Colonic mucosa (tissue), 4 donors: ENCODE results near the gene CLEC18C. TPM values are rescaled to one million over a fixed set of nuclear protein-coding genes. Genes with fewer than 3 reads are reported as not detected.
"Not testable (repeated sequence)": the region's sequence is repeated elsewhere in the genome, so short reads cannot be mapped to it uniquely, and the experiment has no call there.

Experiments
- DNase-seq: peaks from one replicate; pipeline ENCODE4 v3.0.0-alpha.2; 2020
- H3K27ac ChIP-seq: fragments of 200-600 bp; one replicate; pipeline ENCODE4 v1.8.0; 2021
- H3K27me3 ChIP-seq: fragments of 200-600 bp; one replicate; pipeline ENCODE4 v1.8.0; 2021
- H3K36me3 ChIP-seq: fragments of 200-600 bp; one replicate; pipeline ENCODE4 v1.8.0; 2021
- H3K4me1 ChIP-seq: fragments of 200-600 bp; one replicate; pipeline ENCODE4 v1.8.0; 2021; ENCODE audit warnings: mild to moderate bottlenecking
- H3K4me3 ChIP-seq: fragments of 200-600 bp; one replicate; pipeline ENCODE4 v1.8.0; 2021
- H3K9ac ChIP-seq, 2 donors: one replicate each; pipeline ENCODE4 v1.7.0; 2013; ENCODE audit warnings: control low read depth in 2 of 2, low read depth in 2 of 2, low read length in 2 of 2
- H3K9me3 ChIP-seq: fragments of 200-600 bp; one replicate; pipeline ENCODE4 v1.8.0; 2021
- intact Hi-C: fragments of 100-400 bp; cut with DNase I; formaldehyde crosslinking; loops from one replicate; pipeline ENCODE4 v1.14.1; 2022
- total RNA-seq, 2 donors: library from RNA; stranded (reverse); fragmentation: NEBNext Ultra II Directional in 1 of 2; extraction: Animal tissue kit (Norgen Biotek cat#: 25700) in 1 of 2; gene quantifications; one replicate each; pipeline ENCODE4 v1.2.1, GENCODE V29; 2021
- donor health status: healthy.
- donor health status: DM: no; HTN: no; CAD: no.
- donor health status: DM: no; HTN: no; CAD: no.

CLEC18C gene
- total RNA-seq: under 1 TPM; 0.10 to 0.35 TPM

DNA sequence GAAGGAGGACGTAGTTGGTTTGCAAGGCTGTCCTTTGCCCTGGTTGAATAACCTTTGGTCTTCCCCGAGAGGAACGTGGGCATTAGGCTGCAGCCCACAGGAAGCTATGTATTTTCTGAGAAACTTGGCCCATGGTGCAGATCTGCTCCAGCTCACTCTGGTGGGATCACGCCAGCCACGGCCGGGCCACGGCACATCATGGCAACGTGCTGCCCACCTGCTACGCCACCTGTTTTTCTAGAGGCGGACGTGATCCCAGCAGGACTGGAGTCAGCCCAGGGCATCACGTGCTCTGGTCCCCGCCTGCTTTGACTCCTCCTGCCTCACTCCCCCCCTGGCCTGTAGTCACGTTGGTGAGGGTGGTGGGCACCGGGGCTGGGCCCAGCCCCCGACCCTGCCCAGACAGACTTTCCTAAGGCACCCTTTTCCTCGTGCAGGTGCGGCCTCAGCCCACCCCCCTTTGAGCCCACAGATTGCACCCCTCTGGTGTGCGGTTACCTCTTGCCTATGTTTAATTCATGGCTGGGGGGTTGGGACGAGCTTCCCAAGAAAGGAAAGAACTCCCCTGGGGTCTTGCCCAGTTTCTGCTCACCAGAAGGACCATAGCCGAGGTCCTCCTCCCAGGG lies at the start of gene CLEC18C:
Gene CLEC18C (plus strand): TSS at position 576 of the 626 bp plus-strand sequence. CDS start 492 bp downstream, outside the sequence.
- H3K27me3 ChIP-seq, DNase-seq: not testable (repeated sequence)

DNA sequence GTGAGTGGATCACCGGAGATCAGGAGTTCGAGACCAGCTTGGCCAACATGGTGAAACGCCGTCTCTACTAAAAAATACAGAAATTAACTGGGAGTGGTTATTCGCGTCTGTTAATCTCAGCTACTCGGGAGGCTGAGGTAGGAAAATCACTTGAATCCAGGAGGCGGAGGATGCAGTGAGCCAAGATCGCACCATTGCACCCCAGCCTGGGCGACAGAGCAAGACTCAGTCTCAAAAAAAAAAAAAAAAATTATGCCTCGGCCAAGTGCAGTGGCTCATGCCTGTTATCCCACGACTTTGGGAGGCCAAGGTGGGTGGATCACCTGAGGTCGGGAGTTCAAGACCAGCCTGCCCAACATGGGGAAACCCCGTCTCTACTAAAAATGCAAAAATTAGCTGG lies 49.8 kb upstream of the CLEC18C start:
- intact Hi-C loops, H3K4me1 ChIP-seq, H3K27me3 ChIP-seq, H3K4me3 ChIP-seq, H3K9ac ChIP-seq, H3K27ac ChIP-seq, H3K36me3 ChIP-seq, DNase-seq, H3K9me3 ChIP-seq: not testable (repeated sequence)

More for the DNA sequence above, at the start of gene CLEC18C:
- H3K36me3 ChIP-seq, intact Hi-C loops, H3K4me3 ChIP-seq, H3K9me3 ChIP-seq, H3K4me1 ChIP-seq, H3K27ac ChIP-seq, H3K9ac ChIP-seq: not testable (repeated sequence)

DNA sequence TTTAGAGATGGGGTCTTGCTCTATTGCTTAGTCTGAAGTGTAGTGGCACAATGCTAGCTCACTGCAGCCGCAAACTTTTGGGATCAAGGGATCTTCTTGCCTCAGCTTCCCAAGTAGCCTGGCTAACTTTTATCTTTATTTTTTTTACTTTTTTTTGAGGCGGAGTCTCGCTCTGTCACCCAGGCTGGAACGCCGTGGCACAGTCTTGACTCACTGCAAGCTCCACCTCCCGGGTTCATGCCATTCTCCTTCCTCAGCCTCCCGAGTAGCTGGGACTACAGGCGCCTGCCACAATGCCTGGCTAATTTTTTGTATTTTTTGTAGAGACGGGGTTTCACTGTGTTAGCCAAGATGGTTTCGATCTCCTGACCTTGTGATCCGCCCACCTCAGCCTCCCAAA lies 47.4 kb upstream of the CLEC18C start:
- not testable (repeated sequence) for H3K27ac ChIP-seq

DNA sequence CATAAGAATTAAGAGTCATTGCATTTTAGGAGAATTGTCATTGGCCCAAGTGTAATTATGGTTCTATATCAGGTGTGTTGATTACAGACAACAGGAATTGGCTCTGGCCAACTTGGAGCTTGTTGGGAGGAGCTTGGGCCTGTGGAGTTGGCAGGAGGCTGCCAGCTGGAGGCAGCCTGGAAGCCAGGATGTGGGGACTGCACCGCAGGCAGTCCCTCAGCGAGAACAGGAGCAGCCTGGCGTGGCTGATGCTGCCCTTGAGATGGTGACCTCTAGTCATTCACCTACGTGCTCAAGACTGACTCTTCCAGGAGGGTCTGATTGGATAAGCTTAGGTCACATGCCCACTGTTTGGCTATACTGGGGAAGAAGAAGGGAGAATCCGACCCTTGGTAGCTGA lies 45.9 kb upstream of the CLEC18C start:
- H3K4me3 ChIP-seq, H3K27me3 ChIP-seq, H3K27ac ChIP-seq, H3K9me3 ChIP-seq, DNase-seq, H3K9ac ChIP-seq, intact Hi-C loops, H3K4me1 ChIP-seq: not testable (repeated sequence)
- peaks cover 14% of the 10 kb centered on the region for H3K36me3 ChIP-seq

More for the DNA sequence above, 47.4 kb upstream of the CLEC18C start:
- H3K36me3 ChIP-seq: peaks cover 10% of the 10 kb centered on the region
- H3K9me3 ChIP-seq, H3K4me1 ChIP-seq, H3K4me3 ChIP-seq, H3K9ac ChIP-seq, DNase-seq, H3K27me3 ChIP-seq, intact Hi-C loops: not testable (repeated sequence)

DNA sequence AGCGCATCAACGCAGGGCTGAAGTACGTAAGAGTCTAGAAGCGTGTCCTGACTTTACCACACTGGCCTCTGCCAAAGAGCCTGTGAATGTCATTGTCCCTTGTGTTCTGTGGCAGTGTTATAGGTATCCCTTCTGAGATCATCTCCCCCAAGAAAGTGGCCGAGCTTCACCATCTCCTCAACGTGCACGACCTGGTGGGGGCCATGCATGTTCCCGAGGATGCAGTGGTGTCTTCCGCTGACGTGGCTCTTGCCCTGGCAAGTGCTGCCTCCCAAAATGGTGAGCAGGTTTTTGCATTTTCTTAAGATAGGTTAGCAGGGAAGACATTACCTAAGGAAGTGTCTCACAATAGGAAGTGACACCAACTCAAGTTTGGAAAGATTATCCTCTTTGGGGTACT lies 44.7 kb upstream of the CLEC18C start:
- H3K9me3 ChIP-seq, H3K4me3 ChIP-seq, H3K4me1 ChIP-seq, H3K9ac ChIP-seq, H3K27me3 ChIP-seq, intact Hi-C loops, H3K27ac ChIP-seq, DNase-seq: not testable (repeated sequence)
- peaks cover 21% of the 10 kb centered on the region for H3K36me3 ChIP-seq

DNA sequence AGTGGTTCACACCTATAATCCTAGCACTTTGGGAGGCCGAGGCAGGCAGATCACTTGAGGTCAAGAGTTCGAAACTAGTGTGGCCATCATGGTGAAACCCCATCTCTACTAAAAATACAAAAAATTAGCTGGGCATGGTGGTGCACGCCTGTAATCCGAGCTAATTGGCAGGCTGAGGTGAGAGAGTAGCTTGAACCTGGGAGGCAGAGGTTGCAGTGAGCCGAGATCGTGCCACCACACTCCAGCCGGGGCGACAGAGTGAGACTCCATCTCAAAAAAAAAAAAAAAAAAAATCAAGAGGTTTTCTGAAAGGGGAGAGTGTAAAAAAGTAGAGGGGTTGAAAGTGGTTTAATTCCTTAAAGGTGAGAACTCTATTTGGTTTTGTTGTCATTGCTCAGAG lies 37.8 kb upstream of the CLEC18C start:
- H3K36me3 ChIP-seq: peaks cover 23% of the 10 kb centered on the region
- H3K27me3 ChIP-seq, H3K4me1 ChIP-seq, H3K4me3 ChIP-seq, intact Hi-C loops, H3K27ac ChIP-seq, H3K9ac ChIP-seq, DNase-seq, H3K9me3 ChIP-seq: not testable (repeated sequence)

DNA sequence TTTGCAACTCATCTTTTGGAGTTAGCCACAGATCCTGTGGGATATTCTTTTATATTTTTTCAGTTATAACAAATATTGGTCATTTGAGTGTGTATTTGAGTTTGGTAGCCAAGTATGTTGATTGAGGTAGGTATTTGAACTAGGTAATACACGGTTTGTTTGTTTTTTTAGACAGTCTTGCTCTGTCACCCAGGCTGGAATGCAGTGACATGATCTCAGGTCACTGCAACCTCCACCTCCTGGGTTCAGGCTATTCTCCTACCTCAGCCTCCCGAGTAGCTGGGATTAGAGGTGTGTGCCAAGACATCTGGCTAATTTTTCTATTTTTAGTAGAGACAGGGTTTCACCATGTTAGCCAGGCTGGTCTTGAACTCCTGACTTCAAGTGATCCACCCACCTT lies 37.0 kb upstream of the CLEC18C start:
- H3K4me1 ChIP-seq, H3K27me3 ChIP-seq, H3K27ac ChIP-seq, DNase-seq, intact Hi-C loops, H3K4me3 ChIP-seq, H3K9ac ChIP-seq, H3K9me3 ChIP-seq: not testable (repeated sequence)
- H3K36me3 ChIP-seq: peaks cover 23% of the 10 kb centered on the region

DNA sequence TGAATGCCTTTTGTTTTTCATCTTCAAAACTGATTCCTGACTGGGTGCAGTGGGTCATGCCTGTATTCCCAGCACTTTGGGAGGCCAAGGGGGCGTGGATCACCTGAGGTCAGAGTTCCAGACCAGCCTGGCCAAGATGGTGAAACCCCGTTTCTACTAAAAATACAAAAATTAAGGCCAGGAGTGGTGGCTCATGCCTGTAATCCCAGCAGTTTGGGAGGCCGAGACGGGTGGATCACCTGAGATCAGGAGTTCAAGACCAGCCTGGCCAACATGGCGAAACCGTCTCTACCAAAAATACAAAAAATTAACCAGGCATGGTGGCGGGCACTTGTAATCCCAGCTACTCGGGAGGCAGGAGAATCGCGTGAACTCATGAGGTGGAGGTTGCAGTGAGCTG lies 30.8 kb upstream of the CLEC18C start:
- H3K4me1 ChIP-seq, H3K27me3 ChIP-seq, H3K4me3 ChIP-seq, H3K9ac ChIP-seq, H3K9me3 ChIP-seq, DNase-seq, intact Hi-C loops, H3K27ac ChIP-seq: not testable (repeated sequence)
- H3K36me3 ChIP-seq: peaks cover 17% of the 10 kb centered on the region

DNA sequence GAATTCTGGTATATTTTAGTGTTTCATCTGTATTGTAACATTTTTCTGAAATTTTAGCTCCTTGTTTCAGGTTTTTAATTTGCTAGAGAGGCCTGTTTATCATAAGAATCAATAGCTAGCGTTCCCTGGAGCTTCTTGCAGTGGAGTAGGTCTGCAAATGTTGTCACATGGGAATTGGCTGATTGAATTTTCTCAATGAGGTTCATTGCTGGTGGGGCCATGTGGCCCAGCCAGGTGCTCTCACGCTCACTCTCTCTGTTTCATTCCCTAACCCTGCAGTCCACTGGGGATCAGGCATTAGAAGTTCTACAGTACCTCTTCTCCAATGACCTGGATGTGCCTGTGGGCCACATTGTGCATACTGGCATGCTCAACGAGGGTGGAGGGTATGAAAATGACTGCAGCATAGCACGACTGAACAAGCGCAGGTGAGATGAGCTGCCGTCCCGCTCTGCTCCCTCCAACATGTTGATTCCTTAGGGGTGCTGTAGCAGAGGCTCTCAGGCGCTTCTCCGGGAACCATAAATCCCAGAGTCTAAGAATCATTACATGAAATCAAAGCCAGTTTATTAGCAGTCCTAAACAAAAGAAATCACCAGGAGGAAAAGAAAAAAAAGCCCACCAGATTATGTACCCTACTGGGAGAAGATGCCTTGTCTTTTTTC lies 30.2 kb upstream of the CLEC18C start:
- intact Hi-C loops, H3K27ac ChIP-seq, H3K4me1 ChIP-seq, H3K9ac ChIP-seq, H3K4me3 ChIP-seq, H3K9me3 ChIP-seq, H3K27me3 ChIP-seq, DNase-seq: not testable (repeated sequence)
- H3K36me3 ChIP-seq: peaks cover 16% of the 10 kb centered on the region

DNA sequence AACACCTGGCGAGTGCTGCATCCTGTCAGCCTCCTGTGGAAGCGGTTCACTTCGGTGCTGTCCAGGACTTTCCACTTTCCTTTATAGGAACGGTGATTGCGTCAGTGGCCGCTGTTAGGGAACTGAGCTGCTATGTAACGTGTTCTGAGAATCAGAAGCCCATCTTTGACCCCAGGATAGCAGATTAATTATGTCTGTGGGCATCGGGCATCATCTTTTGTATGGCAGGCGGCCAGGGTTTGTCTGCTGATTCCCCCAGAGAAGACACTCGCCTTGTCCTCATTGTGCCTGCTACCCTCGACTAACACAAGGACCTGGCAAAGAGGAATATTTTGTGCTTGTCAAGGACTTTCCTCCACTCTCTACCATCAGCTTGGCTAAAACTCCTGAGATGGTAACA lies 25.7 kb upstream of the CLEC18C start:
- peaks cover 21% of the 10 kb centered on the region for H3K36me3 ChIP-seq
- intact Hi-C loops, H3K27ac ChIP-seq, H3K4me3 ChIP-seq, H3K4me1 ChIP-seq, H3K9me3 ChIP-seq, H3K9ac ChIP-seq, DNase-seq, H3K27me3 ChIP-seq: not testable (repeated sequence)

DNA sequence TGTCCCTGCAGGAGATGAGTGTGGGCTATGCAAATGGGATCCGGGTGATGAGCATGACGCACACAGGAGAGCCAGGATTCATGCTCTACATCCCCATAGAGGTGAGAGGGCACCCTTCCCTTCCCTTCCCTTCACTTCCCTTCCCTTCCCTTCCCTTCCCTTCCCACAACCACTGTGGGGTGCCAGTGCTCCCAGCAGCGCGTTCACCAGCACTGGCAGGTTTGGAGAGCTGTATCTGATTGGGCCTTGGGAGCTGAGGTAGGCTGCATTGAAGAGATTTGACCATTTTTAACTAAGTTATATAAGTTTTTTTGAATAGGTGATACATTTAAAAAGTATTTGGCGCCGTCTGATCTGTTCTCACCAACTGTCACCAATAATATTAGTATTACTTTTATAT lies 25.1 kb upstream of the CLEC18C start:
- H3K4me1 ChIP-seq, H3K9me3 ChIP-seq, intact Hi-C loops, H3K27me3 ChIP-seq, DNase-seq, H3K9ac ChIP-seq, H3K27ac ChIP-seq, H3K4me3 ChIP-seq: not testable (repeated sequence)
- H3K36me3 ChIP-seq: peaks cover 15% of the 10 kb centered on the region

DNA sequence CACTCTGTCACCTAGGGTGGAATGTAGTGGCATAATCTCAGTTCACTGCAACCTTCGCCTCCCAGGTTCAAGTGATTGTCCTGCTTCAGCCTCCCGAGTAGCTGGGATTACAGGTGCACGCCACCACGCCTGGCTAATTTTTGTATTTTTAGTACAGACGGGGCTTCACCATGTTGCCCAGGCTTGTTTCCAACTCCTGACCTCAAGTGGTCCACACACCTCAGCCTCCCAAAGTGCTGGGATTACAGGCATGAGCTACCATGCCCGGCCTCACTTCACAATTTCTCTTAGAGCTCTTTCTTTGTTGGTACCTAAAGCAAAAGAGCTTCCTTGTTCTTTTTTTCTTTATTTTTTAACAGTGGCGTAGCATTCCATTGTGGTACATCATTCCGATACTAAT lies 24.3 kb upstream of the CLEC18C start:
- intact Hi-C loops, H3K27me3 ChIP-seq, H3K9ac ChIP-seq, H3K9me3 ChIP-seq, H3K4me1 ChIP-seq, H3K4me3 ChIP-seq, H3K27ac ChIP-seq, DNase-seq: not testable (repeated sequence)
- H3K36me3 ChIP-seq: peaks cover 22% of the 10 kb centered on the region
